CD4-positive, alpha-beta memory T cell (primary cell): ENCODE data around the gene GNB4. TPM values are rescaled to one million over a fixed set of nuclear protein-coding genes. Genes with fewer than 3 reads are reported as not detected.

Experiments used
- CTCF ChIA-PET: fragments of 350-600 bp; sonication (Branson Sonifier 250); formaldehyde crosslinking; loops from one replicate; lab custom pipeline; 2021; ENCODE audit warnings: inconsistent platforms; ENCODE audit not compliant: partially characterized antibody; lab: Charles Lee
- POLR2A ChIA-PET: fragments of 350-600 bp; sonication (Branson Sonifier 250); formaldehyde crosslinking; loops from one replicate; lab custom pipeline; 2021; ENCODE audit not compliant: partially characterized antibody; lab: Charles Lee
- DNase-seq, 5 donors: peaks; one replicate each; pipeline versions ENCODE4 v3.0.0 to v3.0.0-alpha.2; 2020 to 2022; ENCODE audit warnings: mixed read lengths in 1 of 5
- H3K27ac ChIP-seq: one replicate; pipeline ENCODE4 v1.7.0; 2013; ENCODE audit warnings: low read depth, low read length
- H3K27me3 ChIP-seq: 2 replicates; pipeline ENCODE4 v1.7.0; 2013; ENCODE audit warnings: mild to moderate bottlenecking, low read length, moderate library complexity; ENCODE audit not compliant: insufficient read depth
- H3K36me3 ChIP-seq: 2 replicates; pipeline ENCODE4 v1.7.0; 2013; ENCODE audit warnings: mild to moderate bottlenecking, low read length, moderate library complexity; ENCODE audit not compliant: insufficient read depth
- H3K4me1 ChIP-seq: 2 replicates; pipeline ENCODE4 v1.7.0; 2013; ENCODE audit warnings: mild to moderate bottlenecking, low read length, moderate library complexity; ENCODE audit not compliant: insufficient read depth
- H3K4me3 ChIP-seq, 2 donors: one replicate each; pipeline ENCODE4 v1.7.0; 2013; ENCODE audit warnings: low read length in 2 of 2, mild to moderate bottlenecking in 1 of 2
- H3K9me3 ChIP-seq, 2 donors: one replicate each; pipeline ENCODE4 v1.7.0; 2013; ENCODE audit warnings: low read length in 2 of 2, control low read depth in 1 of 2; ENCODE audit not compliant: control insufficient read depth in 1 of 2
- H3K27ac Mint-ChIP-seq, 7 donors: one replicate each; pipeline ENCODE4 v1.8.0; 2020 to 2021; ENCODE audit warnings: mixed read lengths in 7 of 7, mild to moderate bottlenecking in 6 of 7, inconsistent platforms in 3 of 7, moderate library complexity in 3 of 7
- H3K27me3 Mint-ChIP-seq, 2 donors: one replicate each; pipeline ENCODE4 v1.8.0; 2020 to 2021; ENCODE audit warnings: mixed read lengths in 2 of 2
- H3K36me3 Mint-ChIP-seq, 2 donors: one replicate each; pipeline ENCODE4 v1.8.0; 2020 to 2021; ENCODE audit warnings: mixed read lengths in 2 of 2, inconsistent platforms in 1 of 2, mild to moderate bottlenecking in 1 of 2
- H3K4me1 Mint-ChIP-seq, 4 donors: one replicate each; pipeline ENCODE4 v1.8.0; 2020 to 2021; ENCODE audit warnings: mixed read lengths in 4 of 4, mild to moderate bottlenecking in 1 of 4
- H3K4me3 Mint-ChIP-seq, 8 donors: one replicate each; pipeline ENCODE4 v1.8.0; 2020 to 2021; ENCODE audit warnings: mixed read lengths in 8 of 8, mild to moderate bottlenecking in 7 of 8, moderate library complexity in 6 of 8, inconsistent platforms in 3 of 8
- H3K9me3 Mint-ChIP-seq, 8 donors: one replicate each; pipeline ENCODE4 v1.8.0; 2020 to 2021; ENCODE audit warnings: mixed read lengths in 8 of 8, mild to moderate bottlenecking in 5 of 8, inconsistent platforms in 3 of 8, moderate library complexity in 1 of 8
- intact Hi-C: fragments of 100-400 bp; cut with micrococcal nuclease; formaldehyde crosslinking; loops from one replicate; pipeline ENCODE4 v1.15.1; 2023
- polyA plus RNA-seq, 2 donors: library from polyadenylated mRNA; unstranded; fragments of 300-500 nt; fragmentation: Illumina TruSeq; gene quantifications; one replicate each; pipeline ENCODE4 v1.2.3, GENCODE V29; 2021
- total RNA-seq, 2 experiments: library from RNA; stranded (reverse); gene quantifications; one replicate each; pipeline ENCODE4 v1.2.3, GENCODE V29; 2021

Gene GNB4
- under 1 TPM; 0.91 to 0.96 TPM for total RNA-seq
- polyA plus RNA-seq: under 1 TPM; 0.03 to 0.26 TPM

GRCh38 chr3:179451265-179452175, at the start of gene GNB4:
Gene GNB4, minus strand, starts transcription at chr3:179451470. Its CDS starts 25,270 bp downstream, at chr3:179426200.
- no peaks in the 10 kb centered on the region for H3K36me3 ChIP-seq
- ChIA-PET CTCF (no interaction called here), POLR2A (no interaction called here)
- H3K9me3 Mint-ChIP-seq: peaks cover 0 to 4% (median 0%) of the 10 kb centered on the region in 8 donors
- intact Hi-C loops: no loop called here
- peak in 4 of 5 donors; percentile 21 to 42 (median 36) for DNase-seq
- H3K36me3 Mint-ChIP-seq: no peaks in the 10 kb centered on the region
- H3K4me1 ChIP-seq: peaks cover 20% of the 10 kb centered on the region
- peak within 1 kb of the TSS; percentile 86 to 93 (median 87) for H3K4me3 Mint-ChIP-seq
- H3K27ac Mint-ChIP-seq: peak within 1 kb of the TSS in 3 of 7 donors; percentile 30 to 39 (median 32)
- H3K27me3 Mint-ChIP-seq: peaks cover 37 to 52% of the 10 kb centered on the region in 2 donors
- peaks cover 23% of the 10 kb centered on the region for H3K27me3 ChIP-seq
- no peaks in the 10 kb centered on the region for H3K9me3 ChIP-seq
- H3K4me1 Mint-ChIP-seq: peaks cover 11 to 21% (median 15%) of the 10 kb centered on the region in 4 donors
- H3K4me3 ChIP-seq: peak within 1 kb of the TSS in 1 of 2 donors; percentile 46
- no peak within 1 kb of the TSS for H3K27ac ChIP-seq

GRCh38 chr3:179495483-179495882, 44.2 kb upstream of the GNB4 start:
- Histone ChIP-seq H3K27me3 (no peaks in the 10 kb centered on the region), H3K9me3 (peaks cover 0 to 12% of the 10 kb centered on the region in 2 donors), H3K36me3 (no peaks in the 10 kb centered on the region), H3K27ac (no peak overlapping the region), H3K4me3 (no peak overlapping the region), H3K4me1 (no peaks in the 10 kb centered on the region)
- Mint-ChIP-seq H3K4me3 (no peak overlapping the region), H3K9me3 (peaks cover 7 to 76% (median 63%) of the 10 kb centered on the region in 8 donors), H3K36me3 (peaks cover 4 to 17% of the 10 kb centered on the region in 2 donors), H3K27ac (no peak overlapping the region), H3K4me1 (peaks cover 0 to 1% (median 0%) of the 10 kb centered on the region in 4 donors), H3K27me3 (peaks cover 0 to 7% of the 10 kb centered on the region in 2 donors)
- DNase-seq: no peak
- intact Hi-C loops: no loop called here
- ChIA-PET CTCF (interaction anchor here (0.7 kb wide), 1 partner anchor 1246 kb away, joined by 3 read pairs; no protein-coding TSS in a partner anchor), POLR2A (no interaction called here)

GRCh38 chr3:179493260-179493659, 42.0 kb upstream of the GNB4 start:
- Mint-ChIP-seq H3K36me3 (peaks cover 4 to 17% of the 10 kb centered on the region in 2 donors), H3K4me3 (no peak overlapping the region), H3K9me3 (peaks cover 5 to 85% (median 66%) of the 10 kb centered on the region in 8 donors), H3K27me3 (peaks cover 0 to 7% of the 10 kb centered on the region in 2 donors), H3K4me1 (peaks cover 0 to 1% (median 0%) of the 10 kb centered on the region in 4 donors), H3K27ac (no peak overlapping the region)
- Histone ChIP-seq H3K4me3 (no peak overlapping the region), H3K4me1 (no peaks in the 10 kb centered on the region), H3K27ac (no peak overlapping the region), H3K9me3 (peaks cover 0 to 12% of the 10 kb centered on the region in 2 donors), H3K27me3 (no peaks in the 10 kb centered on the region), H3K36me3 (no peaks in the 10 kb centered on the region)
- POLR2A ChIA-PET: no interaction called here
- intact Hi-C loops: no loop called here
- DNase-seq: no peak
- CTCF ChIA-PET: no interaction called here

GRCh38 chr3:179488213-179488612, 36.9 kb upstream of the GNB4 start:
- no peaks in the 10 kb centered on the region for H3K4me1 Mint-ChIP-seq
- no peaks in the 10 kb centered on the region for H3K27me3 ChIP-seq
- H3K9me3 Mint-ChIP-seq: peaks cover 5 to 37% (median 31%) of the 10 kb centered on the region in 8 donors
- peaks cover 0 to 5% of the 10 kb centered on the region in 2 donors for H3K9me3 ChIP-seq
- peaks cover 4 to 7% of the 10 kb centered on the region in 2 donors for H3K27me3 Mint-ChIP-seq
- H3K36me3 Mint-ChIP-seq: peaks cover 0 to under 1% of the 10 kb centered on the region in 2 donors
- H3K4me3 Mint-ChIP-seq: no peak overlapping the region
- H3K4me3 ChIP-seq: no peak overlapping the region
- H3K36me3 ChIP-seq: no peaks in the 10 kb centered on the region
- H3K4me1 ChIP-seq: no peaks in the 10 kb centered on the region
- H3K27ac Mint-ChIP-seq: no peak overlapping the region
- no peak overlapping the region for H3K27ac ChIP-seq
- ChIA-PET POLR2A (no interaction called here), CTCF (no interaction called here)
- intact Hi-C loops: no loop called here
- no peak for DNase-seq

- H3K9me3 ChIP-seq: no peaks in the 10 kb centered on the region
Observed at GRCh38 chr3:179486806-179487205, 35.5 kb upstream of the GNB4 start.

GRCh38 chr3:179482857-179483256, 31.6 kb upstream of the GNB4 start:
- H3K4me3 ChIP-seq: no peak overlapping the region
- Mint-ChIP-seq H3K9me3 (peaks cover 0 to 3% (median 0%) of the 10 kb centered on the region in 8 donors), H3K4me3 (no peak overlapping the region), H3K4me1 (no peaks in the 10 kb centered on the region), H3K27me3 (peaks cover 2 to 5% of the 10 kb centered on the region in 2 donors), H3K36me3 (no peaks in the 10 kb centered on the region), H3K27ac (no peak overlapping the region)
- H3K9me3 ChIP-seq: no peaks in the 10 kb centered on the region
- no peak for DNase-seq
- intact Hi-C loops: no loop called here
- no peak overlapping the region for H3K27ac ChIP-seq
- no peaks in the 10 kb centered on the region for H3K27me3 ChIP-seq
- ChIA-PET POLR2A (no interaction called here), CTCF (no interaction called here)
- H3K4me1 ChIP-seq: no peaks in the 10 kb centered on the region
- H3K36me3 ChIP-seq: no peaks in the 10 kb centered on the region

More at GRCh38 chr3:179486806-179487205, 35.5 kb upstream of the GNB4 start:
- no peaks in the 10 kb centered on the region for H3K36me3 Mint-ChIP-seq
- no peak overlapping the region for H3K4me3 ChIP-seq
- no peaks in the 10 kb centered on the region for H3K4me1 ChIP-seq
- no peaks in the 10 kb centered on the region for H3K4me1 Mint-ChIP-seq
- CTCF ChIA-PET: no interaction called here
- H3K4me3 Mint-ChIP-seq: no peak overlapping the region
- H3K27me3 ChIP-seq: no peaks in the 10 kb centered on the region
- no peak overlapping the region for H3K27ac Mint-ChIP-seq
- intact Hi-C loops: no loop called here
- POLR2A ChIA-PET: no interaction called here
- H3K27me3 Mint-ChIP-seq: peaks cover 4 to 9% of the 10 kb centered on the region in 2 donors
- H3K36me3 ChIP-seq: no peaks in the 10 kb centered on the region
- H3K9me3 Mint-ChIP-seq: peaks cover 3 to 23% (median 20%) of the 10 kb centered on the region in 8 donors
- no peak overlapping the region for H3K27ac ChIP-seq
- no peak for DNase-seq

GRCh38 chr3:179476215-179476614, 24.9 kb upstream of the GNB4 start:
- H3K36me3 Mint-ChIP-seq: no peaks in the 10 kb centered on the region
- no peak for DNase-seq
- H3K9me3 Mint-ChIP-seq: peaks cover 0 to 1% (median 0%) of the 10 kb centered on the region in 8 donors
- intact Hi-C loops: no loop called here
- H3K27ac Mint-ChIP-seq: no peak overlapping the region
- no peaks in the 10 kb centered on the region for H3K4me1 Mint-ChIP-seq
- Histone ChIP-seq H3K36me3 (no peaks in the 10 kb centered on the region), H3K9me3 (no peaks in the 10 kb centered on the region), H3K4me1 (no peaks in the 10 kb centered on the region), H3K27me3 (no peaks in the 10 kb centered on the region), H3K4me3 (no peak overlapping the region), H3K27ac (no peak overlapping the region)
- H3K4me3 Mint-ChIP-seq: no peak overlapping the region
- CTCF ChIA-PET: no interaction called here
- H3K27me3 Mint-ChIP-seq: peaks cover 0 to 3% of the 10 kb centered on the region in 2 donors
- POLR2A ChIA-PET: no interaction called here
